HG02943 (cell line): Measurements from ENCODE around the gene PIAS4.

Experiments
- ATAC-seq: cut with Tn5 transposase; IDR thresholded peaks from one replicate; pipeline ENCODE4 v1.9.1; 2021; ENCODE audit warnings: mild to moderate bottlenecking, low read depth, moderate library complexity; ENCODE audit not compliant: unreplicated experiment

PIAS4 gene

GRCh38 chr19:3977242-3978143 lies 30.0 kb upstream of the PIAS4 start:
- no peak for ATAC-seq

GRCh38 chr19:3978145-3978544 lies 29.4 kb upstream of the PIAS4 start:
- ATAC-seq: no peak

GRCh38 chr19:3979289-3979673 lies 28.3 kb upstream of the PIAS4 start:
- ATAC-seq: no peak

GRCh38 chr19:3979674-3980352 lies 27.7 kb upstream of the PIAS4 start:
- ATAC-seq: no peak

- ATAC-seq: no peak
Measured at GRCh38 chr19:3980353-3981251, 26.9 kb upstream of the PIAS4 start.

- ATAC-seq: no peak
Measured at GRCh38 chr19:3981373-3981735, 26.2 kb upstream of the PIAS4 start.

GRCh38 chr19:3981736-3982681 lies 25.5 kb upstream of the PIAS4 start:
- ATAC-seq: no peak

- no peak for ATAC-seq
Measured at GRCh38 chr19:3982701-3983541, 24.6 kb upstream of the PIAS4 start.

GRCh38 chr19:3983542-3983914 lies 24.0 kb upstream of the PIAS4 start:
- no peak for ATAC-seq

GRCh38 chr19:3983936-3984583 lies 23.5 kb upstream of the PIAS4 start:
- ATAC-seq: no peak

GRCh38 chr19:3984584-3984907 lies 23.0 kb upstream of the PIAS4 start:
- no peak for ATAC-seq

GRCh38 chr19:3984908-3985642 lies 22.5 kb upstream of the PIAS4 start, which contains the start of gene EEF2:
EEF2 (minus strand) TSS chr19:3985463; CDS start chr19:3985380, 83 bp downstream.
- no peak for ATAC-seq

- ATAC-seq: no peak
Measured at GRCh38 chr19:3985643-3986259, 21.8 kb upstream of the PIAS4 start.

- no peak for ATAC-seq
Measured at GRCh38 chr19:3986260-3987041, 21.1 kb upstream of the PIAS4 start.

- ATAC-seq: no peak
Measured at GRCh38 chr19:3987619-3988371, 19.7 kb upstream of the PIAS4 start.

GRCh38 chr19:3990815-3991117 lies 16.8 kb upstream of the PIAS4 start:
- no peak for ATAC-seq
